ENCODE measurements around the gene FAM170B.

GRCh38 chr10:49105076-49105475 lies 28.7 kb downstream of the FAM170B start:
- TF ChIP-seq CTCF (IDR thresholded peaks at IDR 0.05) (no peak), POLR2AphosphoS5 (IDR thresholded peaks at IDR 0.05) (no peak), POLR2A (IDR thresholded peaks at IDR 0.05) (no peak), EP300 (IDR thresholded peaks at IDR 0.05) (no peak)
